Activated naive CD8-positive, alpha-beta T cell (primary cell): ENCODE measurements around the gene IFFO2.

ENCODE experiments used
- H3K27ac Mint-ChIP-seq: one replicate; pipeline ENCODE4 v1.8.0; 2021; ENCODE audit warnings: mixed read lengths
- H3K27me3 Mint-ChIP-seq: one replicate; pipeline ENCODE4 v1.8.0; 2021; ENCODE audit warnings: mixed read lengths
- H3K36me3 Mint-ChIP-seq: one replicate; pipeline ENCODE4 v1.8.0; 2021; ENCODE audit warnings: mixed read lengths
- H3K4me1 Mint-ChIP-seq: one replicate; pipeline ENCODE4 v1.8.0; 2021; ENCODE audit warnings: low read depth, mixed read lengths
- H3K4me3 Mint-ChIP-seq: one replicate; pipeline ENCODE4 v1.8.0; 2021; ENCODE audit warnings: mild to moderate bottlenecking, mixed read lengths
- H3K9me3 Mint-ChIP-seq: one replicate; pipeline ENCODE4 v1.8.0; 2021; ENCODE audit warnings: low read depth, mixed read lengths

Gene IFFO2

GRCh38 chr1:18915341-18915740, 41.1 kb downstream of the IFFO2 start:
- Mint-ChIP-seq H3K9me3 (no peaks in the 10 kb centered on the region), H3K36me3 (peaks cover 7% of the 10 kb centered on the region), H3K27me3 (no peaks in the 10 kb centered on the region), H3K27ac (peak overlapping the region; percentile 61), H3K4me3 (no peak overlapping the region), H3K4me1 (peaks cover 6% of the 10 kb centered on the region)

- Mint-ChIP-seq H3K27me3 (no peaks in the 10 kb centered on the region), H3K4me1 (peaks cover 19% of the 10 kb centered on the region), H3K36me3 (peaks cover 16% of the 10 kb centered on the region), H3K4me3 (no peak overlapping the region), H3K9me3 (no peaks in the 10 kb centered on the region), H3K27ac (no peak overlapping the region)
Observed at GRCh38 chr1:18913065-18913835, 43.2 kb downstream of the IFFO2 start.

GRCh38 chr1:18912550-18912949, 43.9 kb downstream of the IFFO2 start:
- no peaks in the 10 kb centered on the region for H3K9me3 Mint-ChIP-seq
- H3K27ac Mint-ChIP-seq, result no peak overlapping the region
- H3K36me3 Mint-ChIP-seq, result peaks cover 18% of the 10 kb centered on the region
- H3K4me3 Mint-ChIP-seq, result no peak overlapping the region
- no peaks in the 10 kb centered on the region for H3K27me3 Mint-ChIP-seq
- peaks cover 20% of the 10 kb centered on the region for H3K4me1 Mint-ChIP-seq

- Mint-ChIP-seq H3K9me3 (no peaks in the 10 kb centered on the region), H3K27ac (peak overlapping the region; percentile 90), H3K4me1 (peaks cover 23% of the 10 kb centered on the region), H3K4me3 (peak overlapping the region; percentile 49), H3K36me3 (peaks cover 19% of the 10 kb centered on the region), H3K27me3 (no peaks in the 10 kb centered on the region)
Observed at GRCh38 chr1:18908911-18909771, 47.3 kb downstream of the IFFO2 start.

GRCh38 chr1:18907917-18908845, 48.3 kb downstream of the IFFO2 start:
- H3K4me1 Mint-ChIP-seq, result peaks cover 29% of the 10 kb centered on the region
- no peak overlapping the region for H3K4me3 Mint-ChIP-seq
- no peaks in the 10 kb centered on the region for H3K9me3 Mint-ChIP-seq
- H3K27ac Mint-ChIP-seq, result peak overlapping the region; percentile 72
- no peaks in the 10 kb centered on the region for H3K27me3 Mint-ChIP-seq
- peaks cover 19% of the 10 kb centered on the region for H3K36me3 Mint-ChIP-seq

GRCh38 chr1:18907021-18907916, 49.2 kb downstream of the IFFO2 start:
- peak overlapping the region; percentile 50 for H3K27ac Mint-ChIP-seq
- peaks cover 19% of the 10 kb centered on the region for H3K36me3 Mint-ChIP-seq
- no peaks in the 10 kb centered on the region for H3K27me3 Mint-ChIP-seq
- peaks cover 31% of the 10 kb centered on the region for H3K4me1 Mint-ChIP-seq
- H3K9me3 Mint-ChIP-seq, result no peaks in the 10 kb centered on the region
- no peak overlapping the region for H3K4me3 Mint-ChIP-seq

- no peaks in the 10 kb centered on the region for H3K9me3 Mint-ChIP-seq
- H3K27me3 Mint-ChIP-seq, result no peaks in the 10 kb centered on the region
- peak overlapping the region; percentile 91 for H3K4me3 Mint-ChIP-seq
- H3K4me1 Mint-ChIP-seq, result peaks cover 35% of the 10 kb centered on the region
- peaks cover 4% of the 10 kb centered on the region for H3K36me3 Mint-ChIP-seq
- H3K27ac Mint-ChIP-seq, result peak overlapping the region; percentile 54
Observed at GRCh38 chr1:18903291-18903756, 53.2 kb downstream of the IFFO2 start.

GRCh38 chr1:18902523-18903290, 53.8 kb downstream of the IFFO2 start, which contains the start of gene ALDH4A1:
Gene ALDH4A1, minus strand, starts transcription at chr1:18902555. Its CDS starts 32 bp downstream, at chr1:18902523.
- H3K27me3 Mint-ChIP-seq, result no peaks in the 10 kb centered on the region
- H3K4me1 Mint-ChIP-seq, result peaks cover 34% of the 10 kb centered on the region
- H3K4me3 Mint-ChIP-seq, result peak within 1 kb of the TSS; percentile 95
- H3K9me3 Mint-ChIP-seq, result no peaks in the 10 kb centered on the region
- H3K27ac Mint-ChIP-seq, result peak within 1 kb of the TSS; percentile 99
- peaks cover 2% of the 10 kb centered on the region for H3K36me3 Mint-ChIP-seq

GRCh38 chr1:18901952-18902522, 54.4 kb downstream of the IFFO2 start:
- Mint-ChIP-seq H3K27ac (peak overlapping the region; percentile 99), H3K4me3 (peak overlapping the region; percentile 95)

GRCh38 chr1:18901147-18901951, 55.1 kb downstream of the IFFO2 start:
- H3K27ac Mint-ChIP-seq, result peak overlapping the region; percentile 94
- H3K36me3 Mint-ChIP-seq, result no peaks in the 10 kb centered on the region
- no peaks in the 10 kb centered on the region for H3K27me3 Mint-ChIP-seq
- no peaks in the 10 kb centered on the region for H3K9me3 Mint-ChIP-seq
- peaks cover 31% of the 10 kb centered on the region for H3K4me1 Mint-ChIP-seq
- peak overlapping the region; percentile 95 for H3K4me3 Mint-ChIP-seq

More at GRCh38 chr1:18901952-18902522, 54.4 kb downstream of the IFFO2 start:
- Mint-ChIP-seq H3K4me1 (peaks cover 34% of the 10 kb centered on the region), H3K36me3 (no peaks in the 10 kb centered on the region), H3K27me3 (no peaks in the 10 kb centered on the region), H3K9me3 (no peaks in the 10 kb centered on the region)

- no peaks in the 10 kb centered on the region for H3K9me3 Mint-ChIP-seq
- no peaks in the 10 kb centered on the region for H3K36me3 Mint-ChIP-seq
- peak overlapping the region; percentile 8 for H3K4me3 Mint-ChIP-seq
- peaks cover 31% of the 10 kb centered on the region for H3K4me1 Mint-ChIP-seq
- peak overlapping the region; percentile 7 for H3K27ac Mint-ChIP-seq
- H3K27me3 Mint-ChIP-seq, result no peaks in the 10 kb centered on the region
Observed at GRCh38 chr1:18900303-18900841, 56.1 kb downstream of the IFFO2 start.
